HEK293 (cell line): ENCODE measurements around the gene ZBTB20.

Experiments used
- CTCF ChIA-PET: fragments of 350-600 bp; formaldehyde crosslinking; extraction: SDS; loops from one replicate; lab custom pipeline; 2021; ENCODE audit warnings: antibody characterized with exemption; lab: Yijun Ruan, JAX
- POLR2A ChIA-PET: fragments of 300-600 bp; formaldehyde crosslinking; extraction: SDS; loops from one replicate; lab custom pipeline; 2020; ENCODE audit warnings: antibody characterized with exemption, inconsistent platforms; lab: Yijun Ruan, JAX
- H3K27ac ChIP-seq: fragments of 200-500 bp; sonication (Bioruptor generic); 2 replicates; pipeline ENCODE4 v1.5.1; 2014; ENCODE audit warnings: low read depth, low read length, control low read depth, inconsistent platforms; ENCODE audit errors: extremely low read depth
- H3K36me3 ChIP-seq, 2 experiments: fragments of 200-500 bp in 1 of 2; sonication (Bioruptor generic) in 1 of 2; 1 replicate in 1 of 2; 2 replicates in 1 of 2; pipeline ENCODE4 v1.5.1; 2014 to 2017; ENCODE audit warnings: inconsistent platforms in 2 of 2, low read length in 2 of 2; ENCODE audit not compliant: control insufficient read depth in 2 of 2, insufficient read depth in 1 of 2
- H3K4me1 ChIP-seq: fragments of 200-500 bp; sonication (Bioruptor generic); 2 replicates; pipeline ENCODE4 v1.5.1; 2014; ENCODE audit warnings: mild to moderate bottlenecking, low read length, inconsistent platforms; ENCODE audit not compliant: control insufficient read depth, insufficient read depth
- H3K4me3 ChIP-seq: 2 replicates; pipeline ENCODE4 v1.5.1; 2011; ENCODE audit warnings: low read depth, mild to moderate bottlenecking, control low read depth, low read length, moderate library complexity
- H3K9me3 ChIP-seq: fragments of 200-500 bp; sonication (Bioruptor generic); 2 replicates; pipeline ENCODE4 v1.5.1; 2014; ENCODE audit warnings: low read depth, low read length, inconsistent platforms; ENCODE audit not compliant: control insufficient read depth, insufficient read depth
- HOXC10 ChIP-seq: sonication (generic); formaldehyde crosslinking; IDR thresholded peaks from 2 replicates; pipeline ENCODE4 v1.8.1; 2023; ENCODE audit warnings: mild to moderate bottlenecking, missing genetic modification reagents
- KLF1 ChIP-seq: fragments of 450-650 bp; formaldehyde crosslinking; IDR thresholded peaks from 2 replicates; pipeline ENCODE4 v1.5.1; 2016; ENCODE audit warnings: missing biosample characterization, missing genetic modification characterization
- KLF16 ChIP-seq: fragments of 450-650 bp; formaldehyde crosslinking; IDR thresholded peaks from 2 replicates; pipeline ENCODE4 v1.5.1; 2017; ENCODE audit warnings: missing biosample characterization, missing genetic modification characterization
- KLF7 ChIP-seq: fragments of 450-650 bp; formaldehyde crosslinking; IDR thresholded peaks from 2 replicates; pipeline ENCODE4 v1.5.1; 2016; ENCODE audit warnings: missing biosample characterization, missing genetic modification characterization, borderline replicate concordance
- RBAK ChIP-seq: fragments of 450-650 bp; formaldehyde crosslinking; IDR thresholded peaks from 2 replicates; pipeline ENCODE4 v1.5.1; 2016; ENCODE audit warnings: missing biosample characterization, missing genetic modification characterization
- SCRT2 ChIP-seq: fragments of 450-650 bp; formaldehyde crosslinking; IDR thresholded peaks from 2 replicates; pipeline ENCODE4 v1.5.1; 2016; ENCODE audit warnings: missing biosample characterization, missing genetic modification characterization
- TRIM28 ChIP-seq: IDR thresholded peaks from 2 replicates; pipeline ENCODE4 v1.6.1; 2011; ENCODE audit warnings: low read length, control low read depth, borderline replicate concordance
- YY2 ChIP-seq: fragments of 450-650 bp; formaldehyde crosslinking; IDR thresholded peaks from 2 replicates; pipeline ENCODE4 v1.5.1; 2016; ENCODE audit warnings: missing biosample characterization, missing genetic modification characterization
- ZFHX2 ChIP-seq: fragments of 450-650 bp; formaldehyde crosslinking; conservative IDR thresholded peaks from 2 replicates; pipeline ENCODE4 v1.5.1; 2016; ENCODE audit warnings: missing biosample characterization, missing genetic modification characterization
- ZIC2 ChIP-seq: fragments of 450-650 bp; formaldehyde crosslinking; IDR thresholded peaks from 2 replicates; pipeline ENCODE4 v1.5.1; 2016; ENCODE audit warnings: missing biosample characterization, missing genetic modification characterization
- ZNF121 ChIP-seq: fragments of 450-650 bp; formaldehyde crosslinking; IDR thresholded peaks from 2 replicates; pipeline ENCODE4 v1.5.1; 2016; ENCODE audit warnings: missing biosample characterization, missing genetic modification characterization
- ZNF140 ChIP-seq: fragments of 450-650 bp; formaldehyde crosslinking; IDR thresholded peaks from 2 replicates; pipeline ENCODE4 v1.5.1; 2016; ENCODE audit warnings: missing biosample characterization, missing genetic modification characterization
- ZNF146 ChIP-seq: fragments of 450-650 bp; formaldehyde crosslinking; IDR thresholded peaks from 2 replicates; pipeline ENCODE4 v1.5.1; 2016; ENCODE audit warnings: missing biosample characterization, missing genetic modification characterization
- ZNF24 ChIP-seq: fragments of 450-650 bp; formaldehyde crosslinking; IDR thresholded peaks from 2 replicates; pipeline ENCODE4 v1.5.1; 2016; ENCODE audit warnings: missing biosample characterization, missing genetic modification characterization
- ZNF335 ChIP-seq: fragments of 450-650 bp; formaldehyde crosslinking; conservative IDR thresholded peaks from 2 replicates; pipeline ENCODE4 v1.5.1; 2016; ENCODE audit warnings: missing biosample characterization, missing genetic modification characterization
- ZNF341 ChIP-seq: fragments of 450-650 bp; formaldehyde crosslinking; IDR thresholded peaks from 2 replicates; pipeline ENCODE4; 2016; ENCODE audit warnings: low read depth, missing biosample characterization, missing genetic modification characterization
- ZNF37A ChIP-seq: fragments of 450-650 bp; IDR thresholded peaks from 2 replicates; pipeline ENCODE4 v1.5.1; 2018; ENCODE audit warnings: missing biosample characterization, missing genetic modification characterization
- ZNF501 ChIP-seq: fragments of 450-650 bp; formaldehyde crosslinking; IDR thresholded peaks from 2 replicates; pipeline ENCODE4 v1.5.1; 2016; ENCODE audit warnings: missing biosample characterization, missing genetic modification characterization
- ZNF521 ChIP-seq: fragments of 450-650 bp; formaldehyde crosslinking; IDR thresholded peaks from 2 replicates; pipeline ENCODE4 v1.5.1; 2017; ENCODE audit warnings: missing biosample characterization, mild to moderate bottlenecking, missing genetic modification characterization
- ZNF529 ChIP-seq: fragments of 450-650 bp; formaldehyde crosslinking; IDR thresholded peaks from 2 replicates; pipeline ENCODE4 v1.5.1; 2017; ENCODE audit warnings: missing genetic modification characterization, missing biosample characterization; ENCODE audit not compliant: insufficient replicate concordance
- ZNF549 ChIP-seq: fragments of 450-650 bp; IDR thresholded peaks from 2 replicates; pipeline ENCODE4 v1.5.1; 2018; ENCODE audit warnings: missing biosample characterization, missing genetic modification characterization, mild to moderate bottlenecking, inconsistent platforms, moderate library complexity
- ZNF560 ChIP-seq: fragments of 450-650 bp; formaldehyde crosslinking; IDR thresholded peaks from 2 replicates; pipeline ENCODE4 v1.5.1; 2017; ENCODE audit warnings: missing biosample characterization, missing genetic modification characterization, borderline replicate concordance
- ZNF600 ChIP-seq: fragments of 450-650 bp; formaldehyde crosslinking; IDR thresholded peaks from 2 replicates; pipeline ENCODE4 v1.5.1; 2016; ENCODE audit warnings: missing biosample characterization, missing genetic modification characterization
- ZNF658 ChIP-seq: fragments of 450-650 bp; formaldehyde crosslinking; IDR thresholded peaks from 2 replicates; pipeline ENCODE4; 2016; ENCODE audit warnings: missing biosample characterization, missing genetic modification characterization
- ZNF707 ChIP-seq: fragments of 450-650 bp; formaldehyde crosslinking; IDR thresholded peaks from 2 replicates; pipeline ENCODE4 v1.5.1; 2016; ENCODE audit warnings: missing biosample characterization, missing genetic modification characterization
- ZNF785 ChIP-seq: fragments of 450-650 bp; formaldehyde crosslinking; IDR thresholded peaks from 2 replicates; pipeline ENCODE4 v1.5.1; 2016; ENCODE audit warnings: missing biosample characterization, missing genetic modification characterization
- ZXDB ChIP-seq: fragments of 450-650 bp; formaldehyde crosslinking; IDR thresholded peaks from 2 replicates; pipeline ENCODE4 v1.5.1; 2016; ENCODE audit warnings: missing biosample characterization, missing genetic modification characterization
- TF ChIP-seq, protein P1 (sequence below): fragments of 450-650 bp; formaldehyde crosslinking; IDR thresholded peaks from 2 replicates; pipeline ENCODE4 v1.5.1; 2016; ENCODE audit warnings: missing biosample characterization, missing genetic modification characterization
- TF ChIP-seq, protein P2 (sequence below): IDR thresholded peaks from 2 replicates; pipeline ENCODE4 v1.6.1; 2011; ENCODE audit warnings: mild to moderate bottlenecking, low read depth, low read length, borderline replicate concordance
- TF ChIP-seq, protein P3 (sequence below): fragments of 450-650 bp; formaldehyde crosslinking; IDR thresholded peaks from 2 replicates; pipeline ENCODE4 v1.5.1; 2016; ENCODE audit warnings: missing biosample characterization, missing genetic modification characterization
- TF ChIP-seq, protein P4 (sequence below): fragments of 450-650 bp; formaldehyde crosslinking; IDR thresholded peaks from 2 replicates; pipeline ENCODE4 v1.5.1; 2017; ENCODE audit warnings: missing biosample characterization, mild to moderate bottlenecking, missing genetic modification characterization, moderate library complexity

ZBTB20 gene

DNA sequence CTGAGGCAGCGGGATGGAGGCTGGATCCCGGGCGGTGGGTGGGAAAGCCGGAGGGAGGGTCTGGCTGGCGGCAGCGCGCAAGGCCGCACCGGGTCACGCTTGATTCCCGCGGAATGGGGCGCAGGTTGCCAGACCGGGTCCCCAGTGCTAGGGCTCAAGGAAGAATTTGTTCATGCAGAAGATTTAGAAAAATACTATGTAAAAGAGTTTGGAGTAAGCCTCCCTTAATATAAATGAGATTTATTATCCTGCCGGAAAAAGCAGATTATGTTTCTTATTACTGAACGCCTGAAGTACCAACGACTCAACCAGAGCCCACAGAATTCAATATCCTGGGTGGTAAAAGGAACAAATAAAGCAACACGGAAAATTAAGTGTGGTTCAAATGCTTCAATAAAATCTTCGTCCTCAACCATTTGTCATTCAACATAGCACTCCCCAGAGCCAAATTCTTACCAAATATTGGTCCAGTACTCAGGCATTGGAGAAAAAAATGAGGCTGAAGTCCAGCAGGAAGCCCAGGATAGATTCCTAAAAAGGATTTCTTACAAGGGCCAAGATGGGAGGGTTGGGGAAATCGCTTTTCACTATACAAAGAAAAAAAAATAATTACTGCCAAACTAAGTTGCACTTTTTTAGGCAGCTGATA, 1.2 kb upstream of the ZBTB20 start:
- Histone ChIP-seq H3K36me3 (no peaks in the 10 kb centered on the region), H3K4me3 (peak overlapping the region; percentile 73), H3K4me1 (0 out of 2 replicates have a peak, but pooled peaks cover 3% of the 10 kb centered on the region), H3K9me3 (no peaks in the 10 kb centered on the region), H3K27ac (peak overlapping the region; percentile 96)
- ChIA-PET POLR2A (no interaction called here), CTCF (interaction anchor here (1.0 kb wide), 1 partner anchor 39 kb away, joined by 4 read pairs; no protein-coding TSS in a partner anchor)
- TF ChIP-seq, protein P1, sequence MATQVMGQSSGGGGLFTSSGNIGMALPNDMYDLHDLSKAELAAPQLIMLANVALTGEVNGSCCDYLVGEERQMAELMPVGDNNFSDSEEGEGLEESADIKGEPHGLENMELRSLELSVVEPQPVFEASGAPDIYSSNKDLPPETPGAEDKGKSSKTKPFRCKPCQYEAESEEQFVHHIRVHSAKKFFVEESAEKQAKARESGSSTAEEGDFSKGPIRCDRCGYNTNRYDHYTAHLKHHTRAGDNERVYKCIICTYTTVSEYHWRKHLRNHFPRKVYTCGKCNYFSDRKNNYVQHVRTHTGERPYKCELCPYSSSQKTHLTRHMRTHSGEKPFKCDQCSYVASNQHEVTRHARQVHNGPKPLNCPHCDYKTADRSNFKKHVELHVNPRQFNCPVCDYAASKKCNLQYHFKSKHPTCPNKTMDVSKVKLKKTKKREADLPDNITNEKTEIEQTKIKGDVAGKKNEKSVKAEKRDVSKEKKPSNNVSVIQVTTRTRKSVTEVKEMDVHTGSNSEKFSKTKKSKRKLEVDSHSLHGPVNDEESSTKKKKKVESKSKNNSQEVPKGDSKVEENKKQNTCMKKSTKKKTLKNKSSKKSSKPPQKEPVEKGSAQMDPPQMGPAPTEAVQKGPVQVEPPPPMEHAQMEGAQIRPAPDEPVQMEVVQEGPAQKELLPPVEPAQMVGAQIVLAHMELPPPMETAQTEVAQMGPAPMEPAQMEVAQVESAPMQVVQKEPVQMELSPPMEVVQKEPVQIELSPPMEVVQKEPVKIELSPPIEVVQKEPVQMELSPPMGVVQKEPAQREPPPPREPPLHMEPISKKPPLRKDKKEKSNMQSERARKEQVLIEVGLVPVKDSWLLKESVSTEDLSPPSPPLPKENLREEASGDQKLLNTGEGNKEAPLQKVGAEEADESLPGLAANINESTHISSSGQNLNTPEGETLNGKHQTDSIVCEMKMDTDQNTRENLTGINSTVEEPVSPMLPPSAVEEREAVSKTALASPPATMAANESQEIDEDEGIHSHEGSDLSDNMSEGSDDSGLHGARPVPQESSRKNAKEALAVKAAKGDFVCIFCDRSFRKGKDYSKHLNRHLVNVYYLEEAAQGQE = peak; percentile 33; the same call in 1 of the 2 replicates
- TF ChIP-seq KLF16 (no peak), ZXDB (tag by site-specific recombination) (0 out of 2 replicates have a peak, but pooled peaks have one; percentile 3), ZNF560 (tag by site-specific recombination) (no peak), ZNF146 (tag by site-specific recombination) (no peak), HOXC10 (no peak), RBAK (tag by site-specific recombination) (no peak), TRIM28 (no peak), ZNF529 (no peak), ZFHX2 (no peak), ZNF501 (tag by site-specific recombination) (0 out of 2 replicates have a peak, but pooled peaks have one; percentile 12), ZNF341 (tag by site-specific recombination) (peak; percentile 87), ZNF24 (0 out of 2 replicates have a peak, but pooled peaks have one; percentile 0), ZNF121 (no peak), YY2 (tag by site-specific recombination) (no peak), KLF1 (tag by site-specific recombination) (0 out of 2 replicates have a peak, but pooled peaks have one; percentile 7), ZNF37A (tag by site-specific recombination) (no peak), ZNF707 (no peak), KLF7 (tag by site-specific recombination) (no peak), ZNF658 (tag by site-specific recombination) (no peak), ZIC2 (no peak), SCRT2 (tag by site-specific recombination) (no peak), ZNF549 (tag by site-specific recombination) (no peak), ZNF140 (tag by site-specific recombination) (no peak), ZNF785 (tag by site-specific recombination) (no peak), ZNF600 (tag by site-specific recombination) (peak; percentile 80), ZNF521 (no peak), ZNF335 (tag by site-specific recombination) (peak; percentile 63)
- TF ChIP-seq, protein P2, sequence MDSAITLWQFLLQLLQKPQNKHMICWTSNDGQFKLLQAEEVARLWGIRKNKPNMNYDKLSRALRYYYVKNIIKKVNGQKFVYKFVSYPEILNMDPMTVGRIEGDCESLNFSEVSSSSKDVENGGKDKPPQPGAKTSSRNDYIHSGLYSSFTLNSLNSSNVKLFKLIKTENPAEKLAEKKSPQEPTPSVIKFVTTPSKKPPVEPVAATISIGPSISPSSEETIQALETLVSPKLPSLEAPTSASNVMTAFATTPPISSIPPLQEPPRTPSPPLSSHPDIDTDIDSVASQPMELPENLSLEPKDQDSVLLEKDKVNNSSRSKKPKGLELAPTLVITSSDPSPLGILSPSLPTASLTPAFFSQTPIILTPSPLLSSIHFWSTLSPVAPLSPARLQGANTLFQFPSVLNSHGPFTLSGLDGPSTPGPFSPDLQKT = no peak
- TF ChIP-seq, protein P3, sequence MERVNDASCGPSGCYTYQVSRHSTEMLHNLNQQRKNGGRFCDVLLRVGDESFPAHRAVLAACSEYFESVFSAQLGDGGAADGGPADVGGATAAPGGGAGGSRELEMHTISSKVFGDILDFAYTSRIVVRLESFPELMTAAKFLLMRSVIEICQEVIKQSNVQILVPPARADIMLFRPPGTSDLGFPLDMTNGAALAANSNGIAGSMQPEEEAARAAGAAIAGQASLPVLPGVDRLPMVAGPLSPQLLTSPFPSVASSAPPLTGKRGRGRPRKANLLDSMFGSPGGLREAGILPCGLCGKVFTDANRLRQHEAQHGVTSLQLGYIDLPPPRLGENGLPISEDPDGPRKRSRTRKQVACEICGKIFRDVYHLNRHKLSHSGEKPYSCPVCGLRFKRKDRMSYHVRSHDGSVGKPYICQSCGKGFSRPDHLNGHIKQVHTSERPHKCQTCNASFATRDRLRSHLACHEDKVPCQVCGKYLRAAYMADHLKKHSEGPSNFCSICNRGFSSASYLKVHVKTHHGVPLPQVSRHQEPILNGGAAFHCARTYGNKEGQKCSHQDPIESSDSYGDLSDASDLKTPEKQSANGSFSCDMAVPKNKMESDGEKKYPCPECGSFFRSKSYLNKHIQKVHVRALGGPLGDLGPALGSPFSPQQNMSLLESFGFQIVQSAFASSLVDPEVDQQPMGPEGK (tag by site-specific recombination) = 0 out of 2 replicates have a peak, but pooled peaks have one; percentile 85
- TF ChIP-seq, protein P4, sequence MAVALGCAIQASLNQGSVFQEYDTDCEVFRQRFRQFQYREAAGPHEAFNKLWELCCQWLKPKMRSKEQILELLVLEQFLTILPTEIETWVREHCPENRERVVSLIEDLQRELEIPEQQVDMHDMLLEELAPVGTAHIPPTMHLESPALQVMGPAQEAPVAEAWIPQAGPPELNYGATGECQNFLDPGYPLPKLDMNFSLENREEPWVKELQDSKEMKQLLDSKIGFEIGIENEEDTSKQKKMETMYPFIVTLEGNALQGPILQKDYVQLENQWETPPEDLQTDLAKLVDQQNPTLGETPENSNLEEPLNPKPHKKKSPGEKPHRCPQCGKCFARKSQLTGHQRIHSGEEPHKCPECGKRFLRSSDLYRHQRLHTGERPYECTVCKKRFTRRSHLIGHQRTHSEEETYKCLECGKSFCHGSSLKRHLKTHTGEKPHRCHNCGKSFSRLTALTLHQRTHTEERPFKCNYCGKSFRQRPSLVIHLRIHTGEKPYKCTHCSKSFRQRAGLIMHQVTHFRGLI = no peak
